K562 (cell line): ENCODE measurements around the gene LBHD1. TPM values are rescaled to one million over a fixed set of nuclear protein-coding genes. Genes with fewer than 3 reads are reported as not detected.

Experiments
- ASH1L ChIP-seq: fragments of 450-650 bp; IDR thresholded peaks from 2 replicates; pipeline ENCODE4 v1.6.1; 2018; ENCODE audit warnings: borderline replicate concordance, mild to moderate bottlenecking, low read depth; ENCODE audit not compliant: partially characterized antibody
- CHD1 ChIP-seq: fragments of 200-600 bp; sonication (generic); IDR thresholded peaks from one replicate; pipeline ENCODE4 v1.6.1; 2012; ENCODE audit warnings: mild to moderate bottlenecking, moderate library complexity, low read length, inconsistent platforms
- ERF ChIP-seq: fragments of 450-650 bp; formaldehyde crosslinking; IDR thresholded peaks from 2 replicates; pipeline ENCODE4 v1.4.0; 2020; ENCODE audit warnings: mild to moderate bottlenecking, mixed read lengths
- ETS1 ChIP-seq: conservative IDR thresholded peaks from 2 replicates; pipeline ENCODE4 v1.6.1; 2011; ENCODE audit warnings: low read depth, mild to moderate bottlenecking, low read length; ENCODE audit not compliant: control insufficient read depth
- HDAC1 ChIP-seq, 2 experiments: fragments of 450-650 bp; IDR thresholded peaks; 2 replicates each; pipeline ENCODE4 v1.6.1; 2016 to 2017; ENCODE audit warnings: inconsistent platforms in 1 of 2, mild to moderate bottlenecking in 1 of 2, moderate library complexity in 1 of 2
- KAT7 ChIP-seq: sonication (generic); formaldehyde crosslinking; IDR thresholded peaks from 2 replicates; pipeline ENCODE4 v1.8.0; 2022; ENCODE audit warnings: missing genetic modification reagents, mild to moderate bottlenecking, borderline replicate concordance
- MYNN ChIP-seq, 2 experiments: sonication (generic); formaldehyde crosslinking in 1 of 2; IDR thresholded peaks; 2 replicates each; pipeline versions ENCODE4 v1.5.0 to v1.6.1; 2016 to 2020; ENCODE audit warnings: antibody characterized with exemption in 1 of 2, missing genetic modification reagents in 1 of 2
- NBN ChIP-seq: fragments of 450-650 bp; IDR thresholded peaks from 2 replicates; pipeline ENCODE4 v1.6.1; 2016; ENCODE audit warnings: low read depth, mild to moderate bottlenecking
- NONO ChIP-seq, 2 experiments: fragments of 200-400 bp in 1 of 2; fragments of 450-650 bp in 1 of 2; formaldehyde crosslinking in 1 of 2; IDR thresholded peaks; 2 replicates each; pipeline ENCODE4 v1.6.1; 2017; ENCODE audit warnings: low read depth in 2 of 2, mild to moderate bottlenecking in 2 of 2, moderate library complexity in 2 of 2, low read length in 1 of 2
- POLR2AphosphoS2 ChIP-seq: IDR thresholded peaks from 2 replicates; pipeline ENCODE4 v1.6.1; 2012; ENCODE audit warnings: low read length, improper control_type of control experiment
- RBFOX2 ChIP-seq: fragments of 200-400 bp; formaldehyde crosslinking; IDR thresholded peaks from 2 replicates; pipeline ENCODE4 v1.6.1; 2017; ENCODE audit warnings: low read depth, mild to moderate bottlenecking, low read length, moderate library complexity
- RBM39 ChIP-seq: fragments of 200-400 bp; formaldehyde crosslinking; optimal IDR thresholded peaks from 2 replicates; pipeline ENCODE3; 2018; ENCODE audit warnings: low read depth, low read length
- SIN3A ChIP-seq, 2 experiments: fragments of 150-350 bp in 1 of 2; IDR thresholded peaks; 2 replicates each; pipeline ENCODE4 v1.6.1; 2011 to 2016; ENCODE audit warnings: borderline replicate concordance in 2 of 2, low read depth in 2 of 2, low read length in 2 of 2, mild to moderate bottlenecking in 2 of 2, moderate library complexity in 2 of 2; ENCODE audit not compliant: control insufficient read depth in 1 of 2
- TCF3 ChIP-seq: sonication (generic); formaldehyde crosslinking; IDR thresholded peaks from 2 replicates; pipeline ENCODE4 v1.4.0; 2020; ENCODE audit warnings: mild to moderate bottlenecking, missing genetic modification reagents
- polyA plus RNA-seq, 8 experiments: library from polyadenylated mRNA; depleted of rRNA in 4 of 8; stranded (reverse) in 5 of 8; unstranded in 3 of 8; fragments of >200 nt; fragmentation: Nextera tagmentation in 2 of 8; fragmentation: Illumina TruSeq in 1 of 8; extraction: Ambion mirVana in 2 of 8; extraction: Trizol in 1 of 8; gene quantifications; 2 replicates each; pipeline versions ENCODE4 v1.2.1 to v1.2.3, GENCODE V29; 2011 to 2014; ENCODE audit warnings: inconsistent platforms in 1 of 8, missing spikeins in 1 of 8
- total RNA-seq, 7 experiments: library from RNA; depleted of rRNA in 6 of 7; stranded (reverse); fragments of >200 nt in 6 of 7; fragmentation: Illumina TruSeq in 2 of 7; extraction: Trizol in 2 of 7; gene quantifications; 2 replicates each; pipeline versions ENCODE4 v1.2.1 to v1.2.3, GENCODE V29; 2011 to 2021; ENCODE audit warnings: low replicate concordance in 1 of 7
- TF ChIP-seq, protein P1 (sequence below): sonication (generic); formaldehyde crosslinking; IDR thresholded peaks from 2 replicates; pipeline ENCODE4 v1.8.0; 2022; ENCODE audit warnings: mild to moderate bottlenecking, missing genetic modification reagents
- TF ChIP-seq, protein P2 (sequence below), 2 experiments: fragments of 450-650 bp; conservative IDR thresholded peaks; 2 replicates each; pipeline ENCODE4 v1.6.1; 2017; ENCODE audit warnings: mild to moderate bottlenecking in 2 of 2, moderate library complexity in 2 of 2
- TF ChIP-seq, protein P3 (sequence below): sonication (generic); formaldehyde crosslinking; IDR thresholded peaks from 2 replicates; pipeline ENCODE4 v1.8.0; 2022; ENCODE audit warnings: missing genetic modification reagents, mild to moderate bottlenecking, moderate library complexity, borderline replicate concordance

LBHD1 gene
- total and polyA plus RNA-seq, 9 of the 15 experiments (the other 6 are each of a cell fraction or from before 2014, with no cell fraction given) = 2.6 to 28.0 (median 12.5) TPM

DNA sequence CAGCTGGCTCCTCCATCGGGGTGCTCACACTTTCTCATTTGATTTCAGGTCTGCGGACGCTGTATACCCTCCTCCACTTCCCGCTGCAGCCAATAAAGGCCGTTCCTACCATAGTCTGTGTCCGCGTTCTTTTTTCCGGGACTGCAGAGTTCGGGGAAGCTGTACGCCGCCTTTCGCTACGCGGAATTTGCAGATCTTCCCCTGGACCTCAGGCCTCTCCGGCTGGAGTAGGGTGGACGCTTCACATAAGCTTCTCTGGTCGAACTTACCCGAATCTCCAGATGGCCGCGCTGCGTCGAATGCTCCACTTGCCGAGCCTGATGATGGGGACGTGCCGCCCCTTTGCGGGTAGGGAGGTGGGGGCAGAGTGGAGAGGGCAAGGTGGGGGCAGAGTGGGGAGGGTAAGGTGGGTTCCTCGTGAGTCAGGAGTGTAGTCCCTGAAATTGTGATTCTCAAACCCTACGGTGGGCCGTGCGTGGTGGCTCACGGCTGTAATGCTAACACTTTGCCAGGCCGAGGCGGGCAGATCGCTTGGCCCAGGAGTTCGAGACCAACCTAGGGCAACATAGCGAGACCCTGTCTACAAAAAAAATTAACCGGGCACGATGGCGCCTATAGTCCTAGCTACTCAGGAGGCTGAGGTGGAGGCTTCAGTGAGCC lies 6.3 kb downstream of the LBHD1 start (continued):
- no peak for TF ChIP-seq NBN
- TF ChIP-seq KAT7 = peak; percentile 87; the same call in 1 of the 2 replicates
- no peak for TF ChIP-seq ERF (CRISPR knock-in tag)
- TF ChIP-seq TCF3 (CRISPR knock-in tag) = no peak
- no peak for TF ChIP-seq ASH1L
- TF ChIP-seq POLR2AphosphoS2 = peak; percentile 59; the same call in 1 of the 2 replicates
- TF ChIP-seq HDAC1 (IDR thresholded peaks at IDR 0.05) = peak in 1 of 2 experiments; percentile 2; a peak in 1 of 4 replicates
- TF ChIP-seq, protein P1, sequence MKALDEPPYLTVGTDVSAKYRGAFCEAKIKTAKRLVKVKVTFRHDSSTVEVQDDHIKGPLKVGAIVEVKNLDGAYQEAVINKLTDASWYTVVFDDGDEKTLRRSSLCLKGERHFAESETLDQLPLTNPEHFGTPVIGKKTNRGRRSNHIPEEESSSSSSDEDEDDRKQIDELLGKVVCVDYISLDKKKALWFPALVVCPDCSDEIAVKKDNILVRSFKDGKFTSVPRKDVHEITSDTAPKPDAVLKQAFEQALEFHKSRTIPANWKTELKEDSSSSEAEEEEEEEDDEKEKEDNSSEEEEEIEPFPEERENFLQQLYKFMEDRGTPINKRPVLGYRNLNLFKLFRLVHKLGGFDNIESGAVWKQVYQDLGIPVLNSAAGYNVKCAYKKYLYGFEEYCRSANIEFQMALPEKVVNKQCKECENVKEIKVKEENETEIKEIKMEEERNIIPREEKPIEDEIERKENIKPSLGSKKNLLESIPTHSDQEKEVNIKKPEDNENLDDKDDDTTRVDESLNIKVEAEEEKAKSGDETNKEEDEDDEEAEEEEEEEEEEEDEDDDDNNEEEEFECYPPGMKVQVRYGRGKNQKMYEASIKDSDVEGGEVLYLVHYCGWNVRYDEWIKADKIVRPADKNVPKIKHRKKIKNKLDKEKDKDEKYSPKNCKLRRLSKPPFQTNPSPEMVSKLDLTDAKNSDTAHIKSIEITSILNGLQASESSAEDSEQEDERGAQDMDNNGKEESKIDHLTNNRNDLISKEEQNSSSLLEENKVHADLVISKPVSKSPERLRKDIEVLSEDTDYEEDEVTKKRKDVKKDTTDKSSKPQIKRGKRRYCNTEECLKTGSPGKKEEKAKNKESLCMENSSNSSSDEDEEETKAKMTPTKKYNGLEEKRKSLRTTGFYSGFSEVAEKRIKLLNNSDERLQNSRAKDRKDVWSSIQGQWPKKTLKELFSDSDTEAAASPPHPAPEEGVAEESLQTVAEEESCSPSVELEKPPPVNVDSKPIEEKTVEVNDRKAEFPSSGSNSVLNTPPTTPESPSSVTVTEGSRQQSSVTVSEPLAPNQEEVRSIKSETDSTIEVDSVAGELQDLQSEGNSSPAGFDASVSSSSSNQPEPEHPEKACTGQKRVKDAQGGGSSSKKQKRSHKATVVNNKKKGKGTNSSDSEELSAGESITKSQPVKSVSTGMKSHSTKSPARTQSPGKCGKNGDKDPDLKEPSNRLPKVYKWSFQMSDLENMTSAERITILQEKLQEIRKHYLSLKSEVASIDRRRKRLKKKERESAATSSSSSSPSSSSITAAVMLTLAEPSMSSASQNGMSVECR (CRISPR knock-in tag) = 0 out of 2 replicates have a peak, but pooled peaks have one; percentile 24
- 0 out of 4 replicates have a peak, but pooled peaks of 1 of the 2 experiments have one; percentile 20 for TF ChIP-seq NONO (IDR thresholded peaks at IDR 0.05; ENCODE audit: low read depth in 2 of 2, low read length in 1 of 2)
- TF ChIP-seq MYNN (IDR thresholded peaks at IDR 0.05) = no peak; the same call in 1 of the 2 replicates
- no peak for TF ChIP-seq MYNN (CRISPR knock-in tag; IDR thresholded peaks at IDR 0.05)
- no peak for TF ChIP-seq ETS1
- peak; percentile 96 for TF ChIP-seq RBM39
- peak; percentile 84; the same call in 1 of the 2 replicates for TF ChIP-seq RBFOX2
- TF ChIP-seq, protein P2, sequence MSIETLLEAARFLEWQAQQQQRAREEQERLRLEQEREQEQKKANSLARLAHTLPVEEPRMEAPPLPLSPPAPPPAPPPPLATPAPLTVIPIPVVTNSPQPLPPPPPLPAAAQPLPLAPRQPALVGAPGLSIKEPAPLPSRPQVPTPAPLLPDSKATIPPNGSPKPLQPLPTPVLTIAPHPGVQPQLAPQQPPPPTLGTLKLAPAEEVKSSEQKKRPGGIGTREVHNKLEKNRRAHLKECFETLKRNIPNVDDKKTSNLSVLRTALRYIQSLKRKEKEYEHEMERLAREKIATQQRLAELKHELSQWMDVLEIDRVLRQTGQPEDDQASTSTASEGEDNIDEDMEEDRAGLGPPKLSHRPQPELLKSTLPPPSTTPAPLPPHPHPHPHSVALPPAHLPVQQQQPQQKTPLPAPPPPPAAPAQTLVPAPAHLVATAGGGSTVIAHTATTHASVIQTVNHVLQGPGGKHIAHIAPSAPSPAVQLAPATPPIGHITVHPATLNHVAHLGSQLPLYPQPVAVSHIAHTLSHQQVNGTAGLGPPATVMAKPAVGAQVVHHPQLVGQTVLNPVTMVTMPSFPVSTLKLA (conservative IDR thresholded peaks at IDR 0.05) = peak in 1 of 2 experiments; percentile 9; a peak in 1 of 4 replicates
- peak; percentile 64 for TF ChIP-seq CHD1
- TF ChIP-seq, protein P3, sequence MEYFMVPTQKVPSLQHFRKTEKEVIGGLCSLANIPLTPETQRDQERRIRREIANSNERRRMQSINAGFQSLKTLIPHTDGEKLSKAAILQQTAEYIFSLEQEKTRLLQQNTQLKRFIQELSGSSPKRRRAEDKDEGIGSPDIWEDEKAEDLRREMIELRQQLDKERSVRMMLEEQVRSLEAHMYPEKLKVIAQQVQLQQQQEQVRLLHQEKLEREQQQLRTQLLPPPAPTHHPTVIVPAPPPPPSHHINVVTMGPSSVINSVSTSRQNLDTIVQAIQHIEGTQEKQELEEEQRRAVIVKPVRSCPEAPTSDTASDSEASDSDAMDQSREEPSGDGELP = peak; percentile 50
- TF ChIP-seq SIN3A (IDR thresholded peaks at IDR 0.05; ENCODE audit: borderline replicate concordance in 2 of 2, control insufficient read depth in 1 of 2, low read depth in 2 of 2, low read length in 2 of 2) = peak in 1 of 2 experiments; percentile 53; a peak in 1 of 4 replicates
